ENCODE data around the gene MYLK. TPM values are rescaled to one million over a fixed set of nuclear protein-coding genes. Genes with fewer than 3 reads are reported as not detected.

MYLK gene
- total and polyA plus RNA-seq, 8 donors: 35.1 to 916 (median 340) TPM

- WGBS, 5 donors: 44 to 71% (median 56%) methylated on average over 1 of the region's 1 CpG
Observed at GRCh38 chr3:123872621-123873020, 11.5 kb downstream of the MYLK start.

GRCh38 chr3:123871946-123872345 is 12.2 kb downstream of the MYLK start:
- intact Hi-C loops (cut with DNase I; ENCODE audit: low total_unique reads): no loop called here
- TF ChIP-seq EP300 (IDR thresholded peaks at IDR 0.05) (no peak), POLR2AphosphoS5 (IDR thresholded peaks at IDR 0.05) (no peak), POLR2A (IDR thresholded peaks at IDR 0.05) (no peak), CTCF (IDR thresholded peaks at IDR 0.05) (no peak)
- 40 to 67% (median 44%) methylated on average over 1 of the region's 1 CpG for WGBS, 5 donors
- H3K27me3 ChIP-seq: no peaks in the 10 kb centered on the region
- no peaks in the 10 kb centered on the region for H3K36me3 ChIP-seq
- H3K9me3 ChIP-seq: no peaks in the 10 kb centered on the region
- DNase-seq: peak in 1 of 2 donors; percentile 17
- H3K27ac ChIP-seq: no peak overlapping the region
- no peaks in the 10 kb centered on the region for H3K4me1 ChIP-seq
- no peak overlapping the region for H3K4me3 ChIP-seq

More at GRCh38 chr3:123872621-123873020, 11.5 kb downstream of the MYLK start:
- no peak for DNase-seq
- H3K27ac ChIP-seq: no peak overlapping the region
- intact Hi-C loops (cut with DNase I; ENCODE audit: low total_unique reads): no loop called here
- H3K36me3 ChIP-seq: no peaks in the 10 kb centered on the region
- H3K27me3 ChIP-seq: no peaks in the 10 kb centered on the region
- H3K9me3 ChIP-seq: no peaks in the 10 kb centered on the region
- no peak overlapping the region for H3K4me3 ChIP-seq
- TF ChIP-seq POLR2AphosphoS5 (IDR thresholded peaks at IDR 0.05) (no peak), EP300 (IDR thresholded peaks at IDR 0.05) (no peak), CTCF (IDR thresholded peaks at IDR 0.05) (no peak), POLR2A (IDR thresholded peaks at IDR 0.05) (no peak)
- no peaks in the 10 kb centered on the region for H3K4me1 ChIP-seq

- WGBS, 5 donors: 58 to 91% (median 80%) methylated on average over 1 of the region's 1 CpG
- intact Hi-C loops (cut with DNase I; ENCODE audit: low total_unique reads): no loop called here
- H3K36me3 ChIP-seq: no peaks in the 10 kb centered on the region
- no peak overlapping the region for H3K27ac ChIP-seq
- no peak for DNase-seq
- no peaks in the 10 kb centered on the region for H3K27me3 ChIP-seq
- H3K4me1 ChIP-seq: no peaks in the 10 kb centered on the region
- peaks cover 0 to 5% (median 0%) of the 10 kb centered on the region in 4 donors for H3K9me3 ChIP-seq
- no peak for TF ChIP-seq POLR2A (IDR thresholded peaks at IDR 0.05)
- no peak for TF ChIP-seq POLR2AphosphoS5 (IDR thresholded peaks at IDR 0.05)
- no peak for TF ChIP-seq EP300 (IDR thresholded peaks at IDR 0.05)
- no peak for TF ChIP-seq CTCF (IDR thresholded peaks at IDR 0.05)
- no peak overlapping the region for H3K4me3 ChIP-seq
Observed at GRCh38 chr3:123870033-123870432, 14.1 kb downstream of the MYLK start.

GRCh38 chr3:123869165-123869564 is 15.0 kb downstream of the MYLK start:
- DNase-seq: no peak
- 67 to 95% (median 87%) methylated on average over 1 of the region's 1 CpG for WGBS, 5 donors
- Histone ChIP-seq H3K36me3 (no peaks in the 10 kb centered on the region), H3K9me3 (peaks cover 0 to 5% (median 0%) of the 10 kb centered on the region in 4 donors), H3K27ac (no peak overlapping the region), H3K4me1 (no peaks in the 10 kb centered on the region), H3K27me3 (no peaks in the 10 kb centered on the region), H3K4me3 (no peak overlapping the region)
- TF ChIP-seq CTCF (IDR thresholded peaks at IDR 0.05) (no peak), POLR2A (IDR thresholded peaks at IDR 0.05) (no peak), POLR2AphosphoS5 (IDR thresholded peaks at IDR 0.05) (no peak), EP300 (IDR thresholded peaks at IDR 0.05) (no peak)
- intact Hi-C loops (cut with DNase I; ENCODE audit: low total_unique reads): no loop called here

All from stomach (tissue), 9 donors.